OCI-LY7 (cell line): ENCODE results near the gene DNAJC28. TPM values are rescaled to one million over a fixed set of nuclear protein-coding genes. Genes with fewer than 3 reads are reported as not detected.

Experiments used
- BruUV-seq: library from RNA; stranded (reverse); fragments of 400-500 nt; replicated peaks from 2 replicates; lab custom pipeline; 2021; lab: Mats Ljungman, UMichigan
- CTCF ChIA-PET: fragments of 300-600 bp; sonication (Branson Sonifier 250); formaldehyde crosslinking; loops from one replicate; lab custom pipeline; 2022; ENCODE audit warnings: antibody characterized with exemption; ENCODE audit not compliant: unreplicated experiment; lab: Charles Lee
- POLR2A ChIA-PET: fragments of 300-600 bp; sonication (Branson Sonifier 250); formaldehyde crosslinking; loops from one replicate; lab custom pipeline; 2022; ENCODE audit warnings: antibody characterized with exemption; lab: Charles Lee
- DNase-seq: peaks from one replicate; pipeline ENCODE4 v3.0.0-alpha.2; 2015; ENCODE audit warnings: low spot score
- H2AFZ ChIP-seq: fragments of 200-600 bp; sonication (generic), shearing (Covaris generic); 2 replicates; pipeline ENCODE4 v1.6.1; 2014; ENCODE audit warnings: mild to moderate bottlenecking, antibody characterized with exemption, low read length, moderate library complexity
- H3K27ac ChIP-seq: fragments of 200-600 bp; sonication (generic); 2 replicates; pipeline ENCODE4 v1.5.1; 2014; ENCODE audit warnings: mixed run types, low read depth, mild to moderate bottlenecking, moderate library complexity, low read length, inconsistent platforms; ENCODE audit not compliant: poor library complexity, severe bottlenecking
- H3K36me3 ChIP-seq: fragments of 200-600 bp; sonication (generic); 2 replicates; pipeline ENCODE4 v1.6.1; 2014; ENCODE audit warnings: mild to moderate bottlenecking, antibody characterized with exemption, low read length, moderate library complexity, mixed read lengths; ENCODE audit not compliant: insufficient read depth
- H3K4me1 ChIP-seq: fragments of 200-600 bp; sonication (generic); 2 replicates; pipeline ENCODE4 v1.5.1; 2014; ENCODE audit warnings: mild to moderate bottlenecking, low read length; ENCODE audit not compliant: insufficient read depth, poor library complexity, severe bottlenecking
- H3K4me2 ChIP-seq: fragments of 200-600 bp; sonication (generic); 2 replicates; pipeline ENCODE4 v1.6.1; 2014; ENCODE audit warnings: mild to moderate bottlenecking, low read length
- H3K4me3 ChIP-seq: fragments of 200-600 bp; sonication (generic); 2 replicates; pipeline ENCODE4 v1.5.1; 2014; ENCODE audit warnings: mild to moderate bottlenecking, low read depth, low read length; ENCODE audit not compliant: poor library complexity, severe bottlenecking
- H3K79me2 ChIP-seq: fragments of 200-600 bp; sonication (generic); 2 replicates; pipeline ENCODE4 v1.6.1; 2016; ENCODE audit warnings: low read depth, mild to moderate bottlenecking, low read length, moderate library complexity, mixed read lengths; ENCODE audit not compliant: insufficient read depth
- H3K9me2 ChIP-seq: fragments of 200-600 bp; sonication (generic); 2 replicates; pipeline ENCODE4 v1.6.1; 2016; ENCODE audit warnings: mild to moderate bottlenecking, low read length, mixed read lengths; ENCODE audit not compliant: insufficient read depth
- H3K9me3 ChIP-seq: fragments of 200-600 bp; sonication (generic); 2 replicates; pipeline ENCODE4 v1.6.1; 2014; ENCODE audit warnings: mild to moderate bottlenecking, mixed run types, low read length, mixed read lengths
- H4K20me1 ChIP-seq: fragments of 200-600 bp; sonication (generic); 2 replicates; pipeline ENCODE4 v1.6.1; 2014; ENCODE audit warnings: mild to moderate bottlenecking, antibody characterized with exemption, low read length, moderate library complexity, mixed read lengths; ENCODE audit not compliant: insufficient read depth
- CTCF ChIP-seq: fragments of 200-600 bp; sonication (generic); conservative IDR thresholded peaks from 2 replicates; pipeline ENCODE4 v1.5.1; 2014; ENCODE audit warnings: mild to moderate bottlenecking, antibody characterized with exemption, low read length, moderate library complexity, mixed read lengths
- EZH2phosphoT487 ChIP-seq: fragments of 200-600 bp; sonication (generic); IDR thresholded peaks from 2 replicates; pipeline ENCODE4 v1.6.1; 2018; ENCODE audit warnings: low read depth, borderline replicate concordance, mild to moderate bottlenecking, mixed run types, antibody characterized with exemption, low read length, moderate library complexity, mixed read lengths
- intact Hi-C: fragments of 100-400 bp; cut with micrococcal nuclease; formaldehyde crosslinking; loops from one replicate; pipeline ENCODE4 v1.10.0; 2022; ENCODE audit not compliant: unreplicated experiment
- total RNA-seq, 2 experiments: library from RNA; depleted of rRNA in 1 of 2; stranded (reverse); fragments of >200 nt in 1 of 2; shearing (Covaris generic) in 1 of 2; gene quantifications; 2 replicates each; pipeline ENCODE4 v1.2.3, GENCODE V29; 2014 to 2022

The DNAJC28 gene
- total RNA-seq, 2 experiments from 2014 or later, result 0.95 to 1.3 TPM

GRCh38 chr21:33441489-33442477 lies 49.7 kb downstream of the DNAJC28 start:
- H3K4me3 ChIP-seq, result peak overlapping the region; percentile 5
- peak overlapping the region; percentile 49 for H3K4me2 ChIP-seq
- DNase-seq, result peak; percentile 85

More at GRCh38 chr21:33441489-33442477, 49.7 kb downstream of the DNAJC28 start:
- POLR2A ChIA-PET, result interaction anchor here (0.5 to 1.6 kb wide), 12 partner anchors 24 to 228 kb away, joined by 3 to 8 read pairs (median 4); partner anchors contain the start of gene TMEM50B
- no peak overlapping the region for H2AFZ ChIP-seq
- peak overlapping the region; percentile 69 for H3K27ac ChIP-seq
- no peaks in the 10 kb centered on the region for H3K9me3 ChIP-seq
- H3K79me2 ChIP-seq, result no peaks in the 10 kb centered on the region
- peaks cover 61% of the 10 kb centered on the region for H3K4me1 ChIP-seq
- no peaks in the 10 kb centered on the region for H4K20me1 ChIP-seq
- BruUV-seq, result no TSS peak
- intact Hi-C loops, result loop anchor here (1.0 to 10.0 kb wide), 6 partner anchors 58 to 607 kb away; partner anchors contain the start of gene IL10RB
- no peaks in the 10 kb centered on the region for H3K9me2 ChIP-seq
- CTCF ChIA-PET, result no interaction called here
- peaks cover 23% of the 10 kb centered on the region for H3K36me3 ChIP-seq
- TF ChIP-seq EZH2phosphoT487, result no peak
- no peak for TF ChIP-seq CTCF

Other genes with a start within 250 kb of the DNAJC28 start
- 44.3 and 48.0 TPM in 2 replicates for gene IL10RB, start 225.3 kb downstream of the DNAJC28 start, total RNA-seq (2014; rRNA removed; shearing (Covaris generic))
- gene IL10RB, start 225.3 kb downstream of the DNAJC28 start, total RNA-seq (2022), result 48.3 and 54.5 TPM in 2 replicates
- gene IFNAR1, start 166.7 kb downstream of the DNAJC28 start, total RNA-seq (2014; rRNA removed; shearing (Covaris generic)), result 17.0 and 18.1 TPM in 2 replicates
- 60.8 and 65.2 TPM in 2 replicates for gene IFNAR1, start 166.7 kb downstream of the DNAJC28 start, total RNA-seq (2022)
- 61.0 and 86.9 TPM in 2 replicates for gene IFNGR2, start 88.3 kb downstream of the DNAJC28 start, total RNA-seq (2014; rRNA removed; shearing (Covaris generic))
- gene IFNGR2, start 88.3 kb downstream of the DNAJC28 start, total RNA-seq (2022), result 70.2 and 83.5 TPM in 2 replicates
- 18.9 and 30.3 TPM in 2 replicates for gene TMEM50B, start 11.7 kb downstream of the DNAJC28 start, total RNA-seq (2014; rRNA removed; shearing (Covaris generic))
- gene TMEM50B, start 11.7 kb downstream of the DNAJC28 start, total RNA-seq (2022), result 24.4 and 25.0 TPM in 2 replicates
- 104 and 112 TPM in 2 replicates for gene GART, start 50.4 kb upstream of the DNAJC28 start, total RNA-seq (2014; rRNA removed; shearing (Covaris generic))
- gene GART, start 50.4 kb upstream of the DNAJC28 start, total RNA-seq (2022), result 179 and 198 TPM in 2 replicates
- 243 and 335 TPM in 2 replicates for gene SON, start 51.3 kb upstream of the DNAJC28 start, total RNA-seq (2014; rRNA removed; shearing (Covaris generic))
- 337 and 352 TPM in 2 replicates for gene SON, start 51.3 kb upstream of the DNAJC28 start, total RNA-seq (2022)
- 35.8 and 48.4 TPM in 2 replicates for gene DONSON, start 97.0 kb upstream of the DNAJC28 start, total RNA-seq (2014; rRNA removed; shearing (Covaris generic))
- gene DONSON, start 97.0 kb upstream of the DNAJC28 start, total RNA-seq (2022), result 41.3 and 53.4 TPM in 2 replicates
- 19.8 and 26.4 TPM in 2 replicates for gene CRYZL1, start 150.0 kb upstream of the DNAJC28 start, total RNA-seq (2014; rRNA removed; shearing (Covaris generic))
- gene CRYZL1, start 150.0 kb upstream of the DNAJC28 start, total RNA-seq (2022), result 37.9 and 40.0 TPM in 2 replicates
- 0.60 and 5.4 TPM in 2 replicates for gene ITSN1, start 150.8 kb upstream of the DNAJC28 start, total RNA-seq (2014; rRNA removed; shearing (Covaris generic))
- 4.8 and 5.9 TPM in 2 replicates for gene ITSN1, start 150.8 kb upstream of the DNAJC28 start, total RNA-seq (2022)